OCI-LY1 (cell line): Measurements from ENCODE around the gene ADARB2.

Source experiments
- H2AFZ ChIP-seq: fragments of 200-600 bp; sonication (generic), shearing (Covaris generic); 2 replicates; pipeline ENCODE4 v1.6.0; 2014; ENCODE audit warnings: antibody characterized with exemption, mild to moderate bottlenecking, low read length
- H3F3A ChIP-seq: fragments of 200-600 bp; sonication (generic), shearing (Covaris generic); 2 replicates; pipeline ENCODE4 v1.6.0; 2014; ENCODE audit warnings: mild to moderate bottlenecking, antibody characterized with exemption, low read length, moderate library complexity; ENCODE audit not compliant: insufficient read depth
- H3K27ac ChIP-seq: fragments of 200-600 bp; sonication (generic); 2 replicates; pipeline ENCODE4 v1.5.1; 2014; ENCODE audit warnings: low read length, mixed run types, mild to moderate bottlenecking, low read depth; ENCODE audit not compliant: poor library complexity, severe bottlenecking
- H3K27me3 ChIP-seq: fragments of 200-600 bp; sonication (generic); 2 replicates; pipeline ENCODE4 v1.6.0; 2014; ENCODE audit warnings: antibody characterized with exemption, mild to moderate bottlenecking, low read length, moderate library complexity; ENCODE audit not compliant: insufficient read depth
- H3K36me3 ChIP-seq: fragments of 200-600 bp; sonication (generic); 2 replicates; pipeline ENCODE4 v1.6.1; 2014; ENCODE audit warnings: mild to moderate bottlenecking, antibody characterized with exemption, low read length, moderate library complexity, mixed read lengths; ENCODE audit not compliant: insufficient read depth
- H3K4me1 ChIP-seq: fragments of 200-600 bp; sonication (generic); 2 replicates; pipeline ENCODE4 v1.5.1; 2014; ENCODE audit warnings: mild to moderate bottlenecking, low read length, moderate library complexity; ENCODE audit not compliant: insufficient read depth, severe bottlenecking
- H3K4me2 ChIP-seq: fragments of 200-600 bp; sonication (generic), shearing (Covaris generic); 2 replicates; pipeline ENCODE4 v1.6.1; 2014; ENCODE audit warnings: low read length
- H3K4me3 ChIP-seq: fragments of 200-600 bp; sonication (generic); 2 replicates; pipeline ENCODE4 v1.5.1; 2014; ENCODE audit warnings: low read length, low read depth, mild to moderate bottlenecking, mixed read lengths; ENCODE audit not compliant: poor library complexity, severe bottlenecking
- H3K79me2 ChIP-seq: fragments of 200-600 bp; shearing (Covaris generic); 2 replicates; pipeline ENCODE4 v1.6.1; 2016; ENCODE audit warnings: mixed run types, low read length, mixed read lengths; ENCODE audit not compliant: insufficient read depth
- H3K9ac ChIP-seq: fragments of 200-600 bp; sonication (generic), shearing (Covaris generic); 2 replicates; pipeline ENCODE4 v1.6.1; 2014; ENCODE audit warnings: mild to moderate bottlenecking, low read length, mixed read lengths
- H3K9me2 ChIP-seq: fragments of 200-600 bp; sonication (generic), shearing (Covaris generic); 2 replicates; pipeline ENCODE4 v1.6.1; 2014; ENCODE audit warnings: low read depth, mild to moderate bottlenecking, low read length, mixed read lengths
- H3K9me3 ChIP-seq: fragments of 200-600 bp; shearing (Covaris generic); 2 replicates; pipeline ENCODE4 v1.6.1; 2014; ENCODE audit warnings: low read length, mixed read lengths
- H4K20me1 ChIP-seq: fragments of 200-600 bp; sonication (generic), shearing (Covaris generic); 2 replicates; pipeline ENCODE4 v1.6.0; 2016; ENCODE audit warnings: mild to moderate bottlenecking, low read length; ENCODE audit not compliant: insufficient read depth
- CTCF ChIP-seq: fragments of 200-600 bp; sonication (generic), shearing (Covaris generic); IDR thresholded peaks from 2 replicates; pipeline ENCODE4 v1.5.1; 2017; ENCODE audit warnings: mild to moderate bottlenecking, antibody characterized with exemption, low read length, moderate library complexity, mixed read lengths
- EZH2 ChIP-seq: fragments of 200-600 bp; sonication (generic), shearing (Covaris generic); IDR thresholded peaks from 2 replicates; pipeline ENCODE4 v1.8.0; 2017; ENCODE audit warnings: borderline replicate concordance, mixed run types, mild to moderate bottlenecking, antibody characterized with exemption, low read length, moderate library complexity, mixed read lengths

ADARB2 gene

GRCh38 chr10:1654811-1655356 is 82.4 kb downstream of the ADARB2 start:
- Histone ChIP-seq H4K20me1 (no peaks in the 10 kb centered on the region), H3K79me2 (no peaks in the 10 kb centered on the region), H3K9ac (no peak overlapping the region), H3K9me2 (no peaks in the 10 kb centered on the region), H2AFZ (no peak overlapping the region), H3K4me3 (no peak overlapping the region), H3F3A (no peaks in the 10 kb centered on the region), H3K4me1 (no peaks in the 10 kb centered on the region), H3K27me3 (no peaks in the 10 kb centered on the region), H3K4me2 (no peak overlapping the region), H3K27ac (no peak overlapping the region), H3K36me3 (no peaks in the 10 kb centered on the region), H3K9me3 (no peaks in the 10 kb centered on the region)
- no peak for TF ChIP-seq EZH2
- no peak for TF ChIP-seq CTCF

- Histone ChIP-seq H3K79me2 (no peaks in the 10 kb centered on the region), H3K9me3 (no peaks in the 10 kb centered on the region), H3K27ac (no peak overlapping the region), H3K9me2 (no peaks in the 10 kb centered on the region), H3K4me1 (no peaks in the 10 kb centered on the region), H3F3A (no peaks in the 10 kb centered on the region), H3K4me2 (no peak overlapping the region), H2AFZ (no peak overlapping the region), H3K27me3 (no peaks in the 10 kb centered on the region), H3K36me3 (no peaks in the 10 kb centered on the region), H4K20me1 (no peaks in the 10 kb centered on the region), H3K9ac (no peak overlapping the region), H3K4me3 (no peak overlapping the region)
- TF ChIP-seq EZH2: no peak
- no peak for TF ChIP-seq CTCF
Measured at GRCh38 chr10:1654247-1654646, 83.1 kb downstream of the ADARB2 start.

- Histone ChIP-seq H4K20me1 (no peaks in the 10 kb centered on the region), H3F3A (no peaks in the 10 kb centered on the region), H3K9me2 (no peaks in the 10 kb centered on the region), H2AFZ (no peak overlapping the region), H3K9me3 (no peaks in the 10 kb centered on the region), H3K27ac (no peak overlapping the region), H3K4me3 (no peak overlapping the region), H3K36me3 (no peaks in the 10 kb centered on the region), H3K9ac (no peak overlapping the region), H3K4me1 (peaks cover 6% of the 10 kb centered on the region), H3K4me2 (no peak overlapping the region), H3K27me3 (no peaks in the 10 kb centered on the region), H3K79me2 (no peaks in the 10 kb centered on the region)
- TF ChIP-seq EZH2 (no peak), CTCF (no peak)
Measured at GRCh38 chr10:1653321-1653720, 84.0 kb downstream of the ADARB2 start.
